Cardiac fibroblast (primary cell): ENCODE results near the gene GCC1.

Experiments used
- DNase-seq, 2 donors: peaks; one replicate each; pipeline versions ENCODE4 v3.0.0 to v3.0.0-alpha.2; 2010; ENCODE audit warnings: low read depth in 2 of 2
- H3K4me3 ChIP-seq, 2 donors: replicated peaks in 1 of 2; 1 replicate in 1 of 2; 2 replicates in 1 of 2; pipeline ENCODE4 v1.5.1; 2011; ENCODE audit warnings: low read depth in 2 of 2, low read length in 2 of 2, mild to moderate bottlenecking in 2 of 2, moderate library complexity in 1 of 2
- CTCF ChIP-seq: IDR thresholded peaks from one replicate; pipeline ENCODE4 v1.5.1; 2011; ENCODE audit warnings: low read depth, mild to moderate bottlenecking, low read length, inconsistent platforms

GCC1 gene

GRCh38 chr7:127591591-127591990, 6.2 kb upstream of the GCC1 start:
- no peak for TF ChIP-seq CTCF
- no peak overlapping the region for H3K4me3 ChIP-seq
- no peak for DNase-seq

- H3K4me3 ChIP-seq, result no peak overlapping the region
- DNase-seq, result no peak
- no peak for TF ChIP-seq CTCF
Observed at GRCh38 chr7:127591189-127591588, 5.8 kb upstream of the GCC1 start.

GRCh38 chr7:127589896-127590295, 4.5 kb upstream of the GCC1 start:
- no peak for TF ChIP-seq CTCF
- no peak for DNase-seq
- no peak overlapping the region for H3K4me3 ChIP-seq

GRCh38 chr7:127588697-127589482, 3.5 kb upstream of the GCC1 start:
- peak overlapping the region; percentile 88 to 90 for H3K4me3 ChIP-seq
- peak; percentile 46 for TF ChIP-seq CTCF
- DNase-seq, result peak; percentile 55 to 60

GRCh38 chr7:127588019-127588696, 2.8 kb upstream of the GCC1 start, which contains the start of gene ARF5:
TSS of gene ARF5 (plus strand) at chr7:127588411. CDS start at chr7:127588499, 88 bp downstream.
- peak within 1 kb of the TSS; percentile 88 to 90 for H3K4me3 ChIP-seq
- peak; percentile 76 to 88 for DNase-seq
- no peak for TF ChIP-seq CTCF

- H3K4me3 ChIP-seq, result peak overlapping the region; percentile 66 to 88
- DNase-seq, result no peak
- TF ChIP-seq CTCF, result no peak
Observed at GRCh38 chr7:127587663-127588018, 2.2 kb upstream of the GCC1 start.
